Endodermal cell (in vitro differentiated cells): ENCODE data around the gene MAST2. TPM values are rescaled to one million over a fixed set of nuclear protein-coding genes. Genes with fewer than 3 reads are reported as not detected.
A peak's percentile ranks its signal among the peaks of the same experiment; 100 is the strongest.

ENCODE experiments used
- DNase-seq: peaks from one replicate; pipeline ENCODE4 v3.0.0-alpha.2; 2017
- H3K27ac ChIP-seq: 2 replicates; pipeline ENCODE4 v1.5.1; 2013; ENCODE audit warnings: mild to moderate bottlenecking, low read depth, low read length, moderate library complexity
- H3K27me3 ChIP-seq: 2 replicates; pipeline ENCODE4 v1.6.1; 2013; ENCODE audit warnings: mild to moderate bottlenecking, low read length, moderate library complexity; ENCODE audit not compliant: insufficient read depth, control insufficient read depth, poor library complexity, severe bottlenecking
- H3K36me3 ChIP-seq: 2 replicates; pipeline ENCODE4 v1.7.0; 2013; ENCODE audit warnings: mild to moderate bottlenecking, low read length, moderate library complexity; ENCODE audit not compliant: control insufficient read depth, insufficient read depth
- H3K4me1 ChIP-seq: one replicate; pipeline ENCODE4 v1.7.0; 2013; ENCODE audit warnings: low read length; ENCODE audit not compliant: control insufficient read depth, insufficient read depth
- H3K4me3 ChIP-seq: 2 replicates; pipeline ENCODE4 v1.5.1; 2013; ENCODE audit warnings: mild to moderate bottlenecking, low read length, moderate library complexity
- H3K9ac ChIP-seq: 2 replicates; pipeline ENCODE4 v1.6.1; 2013; ENCODE audit warnings: mild to moderate bottlenecking, low read length, moderate library complexity; ENCODE audit not compliant: poor library complexity, severe bottlenecking; ENCODE audit errors: extremely low read depth
- H3K9me3 ChIP-seq: 2 replicates; pipeline ENCODE4 v1.6.1; 2013; ENCODE audit warnings: mild to moderate bottlenecking, low read length, moderate library complexity; ENCODE audit not compliant: control insufficient read depth
- H3K27ac Mint-ChIP-seq: 2 replicates; pipeline ENCODE4 v1.8.0; 2020; ENCODE audit warnings: mixed read lengths
- H3K27me3 Mint-ChIP-seq: 2 replicates; pipeline ENCODE4 v1.8.0; 2021; ENCODE audit warnings: mild to moderate bottlenecking, mixed read lengths; ENCODE audit not compliant: insufficient read depth
- H3K36me3 Mint-ChIP-seq: 2 replicates; pipeline ENCODE4 v1.8.0; 2020; ENCODE audit warnings: low read depth, mixed read lengths
- H3K4me1 Mint-ChIP-seq: 2 replicates; pipeline ENCODE4 v1.8.0; 2020; ENCODE audit warnings: mixed read lengths
- H3K4me3 Mint-ChIP-seq: 2 replicates; pipeline ENCODE4 v1.8.0; 2020; ENCODE audit warnings: mild to moderate bottlenecking, moderate library complexity, mixed read lengths
- H3K9me3 Mint-ChIP-seq: 2 replicates; pipeline ENCODE4 v1.8.0; 2020; ENCODE audit warnings: mild to moderate bottlenecking, mixed read lengths
- WGBS, 2 experiments: methylation state at CpG; one replicate each; pipeline versions ENCODE4 v1.1.5 to v1.1.7; 2013; ENCODE audit warnings: missing lambda C conversion rate in 2 of 2, mixed read lengths in 1 of 2; ENCODE audit not compliant: insufficient coverage in 1 of 2, insufficient read length in 1 of 2; 5-methylcytosine and 5-hydroxymethylcytosine counted together
- total RNA-seq, 2 donors: library from RNA; stranded (reverse); fragmentation: NEBNext Ultra II Directional in 1 of 2; extraction: Animal tissue kit (Norgen Biotek cat#: 25700) in 1 of 2; gene quantifications; 2 replicates in 1 of 2; 3 replicates in 1 of 2; pipeline ENCODE4 v1.2.1, GENCODE V29; 2021
- TF ChIP-seq, protein P1 (sequence below): fragments of 200-600 bp; sonication (generic); conservative IDR thresholded peaks from 2 replicates; pipeline ENCODE4 v1.5.0; 2021; ENCODE audit warnings: antibody characterized with exemption, mild to moderate bottlenecking

MAST2 gene
- total RNA-seq, 2 donors from 2014 or later, result 46.3 to 60.7 TPM

- H3K36me3 ChIP-seq, result peaks cover 11% of the 10 kb centered on the region
- no peak overlapping the region for H3K27ac ChIP-seq
- Mint-ChIP-seq H3K27ac (no peak overlapping the region), H3K4me1 (peaks cover 33% of the 10 kb centered on the region), H3K36me3 (peaks cover 13% of the 10 kb centered on the region), H3K9me3 (no peaks in the 10 kb centered on the region), H3K4me3 (no peak overlapping the region), H3K27me3 (no peaks in the 10 kb centered on the region)
- TF ChIP-seq, protein P1, sequence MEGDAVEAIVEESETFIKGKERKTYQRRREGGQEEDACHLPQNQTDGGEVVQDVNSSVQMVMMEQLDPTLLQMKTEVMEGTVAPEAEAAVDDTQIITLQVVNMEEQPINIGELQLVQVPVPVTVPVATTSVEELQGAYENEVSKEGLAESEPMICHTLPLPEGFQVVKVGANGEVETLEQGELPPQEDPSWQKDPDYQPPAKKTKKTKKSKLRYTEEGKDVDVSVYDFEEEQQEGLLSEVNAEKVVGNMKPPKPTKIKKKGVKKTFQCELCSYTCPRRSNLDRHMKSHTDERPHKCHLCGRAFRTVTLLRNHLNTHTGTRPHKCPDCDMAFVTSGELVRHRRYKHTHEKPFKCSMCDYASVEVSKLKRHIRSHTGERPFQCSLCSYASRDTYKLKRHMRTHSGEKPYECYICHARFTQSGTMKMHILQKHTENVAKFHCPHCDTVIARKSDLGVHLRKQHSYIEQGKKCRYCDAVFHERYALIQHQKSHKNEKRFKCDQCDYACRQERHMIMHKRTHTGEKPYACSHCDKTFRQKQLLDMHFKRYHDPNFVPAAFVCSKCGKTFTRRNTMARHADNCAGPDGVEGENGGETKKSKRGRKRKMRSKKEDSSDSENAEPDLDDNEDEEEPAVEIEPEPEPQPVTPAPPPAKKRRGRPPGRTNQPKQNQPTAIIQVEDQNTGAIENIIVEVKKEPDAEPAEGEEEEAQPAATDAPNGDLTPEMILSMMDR, result no peak
- H3K4me3 ChIP-seq, result no peak overlapping the region
- H3K9me3 ChIP-seq, result no peaks in the 10 kb centered on the region
- no peaks in the 10 kb centered on the region for H3K27me3 ChIP-seq
- DNase-seq, result no peak
- H3K9ac ChIP-seq, result no peak overlapping the region
- H3K4me1 ChIP-seq, result peaks cover 7% of the 10 kb centered on the region
- WGBS, 2 experiments, result 86 to 93% methylated on average over 1 of the region's 1 CpG
Observed at GRCh38 chr1:45914836-45915235, 111.4 kb downstream of the MAST2 start.

- H3K36me3 ChIP-seq, result peaks cover 7% of the 10 kb centered on the region
- Mint-ChIP-seq H3K36me3 (peaks cover 10% of the 10 kb centered on the region), H3K4me3 (no peak overlapping the region), H3K27me3 (no peaks in the 10 kb centered on the region), H3K27ac (no peak overlapping the region), H3K9me3 (no peaks in the 10 kb centered on the region), H3K4me1 (peaks cover 47% of the 10 kb centered on the region)
- peaks cover 14% of the 10 kb centered on the region for H3K4me1 ChIP-seq
- DNase-seq, result no peak
- H3K27ac ChIP-seq, result no peak overlapping the region
- TF ChIP-seq, protein P1, result no peak
- no peaks in the 10 kb centered on the region for H3K27me3 ChIP-seq
- H3K4me3 ChIP-seq, result no peak overlapping the region
- H3K9ac ChIP-seq, result no peak overlapping the region
- peaks cover 11% of the 10 kb centered on the region for H3K9me3 ChIP-seq
- 95 to 96% methylated on average over 5 to 10 of the region's 10 CpGs for WGBS, 2 experiments
Observed at GRCh38 chr1:45922374-45922773, 119.0 kb downstream of the MAST2 start.

- peak overlapping the region; percentile 36 for H3K27ac Mint-ChIP-seq
- H3K9me3 Mint-ChIP-seq, result no peaks in the 10 kb centered on the region
- Histone ChIP-seq H3K9me3 (peaks cover 11% of the 10 kb centered on the region), H3K9ac (no peak overlapping the region), H3K27ac (no peak overlapping the region), H3K36me3 (peaks cover 2% of the 10 kb centered on the region), H3K4me3 (no peak overlapping the region), H3K4me1 (peaks cover 14% of the 10 kb centered on the region), H3K27me3 (no peaks in the 10 kb centered on the region)
- peak; percentile 48 for DNase-seq
- H3K27me3 Mint-ChIP-seq, result no peaks in the 10 kb centered on the region
- 84 to 92% methylated on average over 3 to 8 of the region's 8 CpGs for WGBS, 2 experiments
- peaks cover 7% of the 10 kb centered on the region for H3K36me3 Mint-ChIP-seq
- TF ChIP-seq, protein P1, result no peak
- no peak overlapping the region for H3K4me3 Mint-ChIP-seq
- peaks cover 50% of the 10 kb centered on the region for H3K4me1 Mint-ChIP-seq
Observed at GRCh38 chr1:45922813-45923212, 119.4 kb downstream of the MAST2 start.
